HL-60 (cell line): ENCODE measurements around the gene TSPAN15.

Experiments
- DNase-seq, 2 experiments: peaks; one replicate each; pipeline ENCODE4 v3.0.0-alpha.2; 2010 to 2020; ENCODE audit warnings: low read depth in 1 of 2, low spot score in 1 of 2
- H3K27ac ChIP-seq: fragments of 250-450 bp; sonication (Bioruptor Pico); replicated peaks from 2 replicates; pipeline ENCODE4 v1.5.1; 2020; ENCODE audit warnings: mild to moderate bottlenecking, moderate library complexity
- H3K27me3 ChIP-seq: fragments of 250-450 bp; sonication (Bioruptor Pico); 2 replicates; pipeline ENCODE4 v1.5.1; 2021; ENCODE audit warnings: mild to moderate bottlenecking, moderate library complexity; ENCODE audit not compliant: insufficient read depth, poor library complexity, severe bottlenecking
- H3K4me3 ChIP-seq: replicated peaks from 2 replicates; pipeline ENCODE4 v1.5.1; 2011; ENCODE audit warnings: mild to moderate bottlenecking, control low read depth, low read length; ENCODE audit not compliant: insufficient read depth
- GABPA ChIP-seq: IDR thresholded peaks from 2 replicates; pipeline ENCODE4 v1.6.1; 2012; ENCODE audit warnings: low read depth
- POLR2AphosphoS5 ChIP-seq: IDR thresholded peaks from 2 replicates; pipeline ENCODE4 v1.6.1; 2012; ENCODE audit warnings: low read depth
- SPI1 ChIP-seq: IDR thresholded peaks from 2 replicates; pipeline ENCODE4 v1.6.1; 2012; ENCODE audit warnings: low read depth, mild to moderate bottlenecking, borderline replicate concordance
- TF ChIP-seq, protein P1 (sequence below): IDR thresholded peaks from one replicate; pipeline ENCODE4 v1.5.1; 2011; ENCODE audit warnings: low read length, control low read depth, inconsistent platforms; ENCODE audit not compliant: insufficient read depth
- TF ChIP-seq, protein P2 (sequence below): IDR thresholded peaks from 2 replicates; pipeline ENCODE4 v1.6.1; 2012; ENCODE audit warnings: low read depth; ENCODE audit not compliant: insufficient replicate concordance

TSPAN15 gene

DNA sequence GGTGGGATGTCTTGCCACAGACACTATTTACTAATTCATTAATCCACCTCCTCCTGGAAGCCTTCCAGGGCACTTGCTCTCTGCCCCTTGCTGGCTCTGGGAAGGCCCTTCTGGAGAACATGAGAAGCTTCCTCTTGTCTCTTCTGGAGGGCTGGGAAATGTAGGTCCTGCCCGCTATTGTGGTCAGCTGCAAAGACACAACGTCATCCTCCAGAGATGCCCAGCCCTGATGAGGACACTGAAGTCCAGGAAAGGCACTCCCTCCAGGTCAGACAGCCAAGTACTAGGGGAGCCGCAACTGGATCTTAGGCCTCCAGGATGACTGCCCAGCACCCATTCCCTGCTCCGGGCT, 24.9 kb upstream of the TSPAN15 start:
- Histone ChIP-seq H3K27me3 (no peaks in the 10 kb centered on the region), H3K27ac (no peak overlapping the region), H3K4me3 (no peak overlapping the region)
- TF ChIP-seq GABPA = no peak
- no peak for TF ChIP-seq POLR2AphosphoS5
- TF ChIP-seq, protein P1, sequence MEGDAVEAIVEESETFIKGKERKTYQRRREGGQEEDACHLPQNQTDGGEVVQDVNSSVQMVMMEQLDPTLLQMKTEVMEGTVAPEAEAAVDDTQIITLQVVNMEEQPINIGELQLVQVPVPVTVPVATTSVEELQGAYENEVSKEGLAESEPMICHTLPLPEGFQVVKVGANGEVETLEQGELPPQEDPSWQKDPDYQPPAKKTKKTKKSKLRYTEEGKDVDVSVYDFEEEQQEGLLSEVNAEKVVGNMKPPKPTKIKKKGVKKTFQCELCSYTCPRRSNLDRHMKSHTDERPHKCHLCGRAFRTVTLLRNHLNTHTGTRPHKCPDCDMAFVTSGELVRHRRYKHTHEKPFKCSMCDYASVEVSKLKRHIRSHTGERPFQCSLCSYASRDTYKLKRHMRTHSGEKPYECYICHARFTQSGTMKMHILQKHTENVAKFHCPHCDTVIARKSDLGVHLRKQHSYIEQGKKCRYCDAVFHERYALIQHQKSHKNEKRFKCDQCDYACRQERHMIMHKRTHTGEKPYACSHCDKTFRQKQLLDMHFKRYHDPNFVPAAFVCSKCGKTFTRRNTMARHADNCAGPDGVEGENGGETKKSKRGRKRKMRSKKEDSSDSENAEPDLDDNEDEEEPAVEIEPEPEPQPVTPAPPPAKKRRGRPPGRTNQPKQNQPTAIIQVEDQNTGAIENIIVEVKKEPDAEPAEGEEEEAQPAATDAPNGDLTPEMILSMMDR = no peak
- no peak for TF ChIP-seq SPI1
- TF ChIP-seq, protein P2, sequence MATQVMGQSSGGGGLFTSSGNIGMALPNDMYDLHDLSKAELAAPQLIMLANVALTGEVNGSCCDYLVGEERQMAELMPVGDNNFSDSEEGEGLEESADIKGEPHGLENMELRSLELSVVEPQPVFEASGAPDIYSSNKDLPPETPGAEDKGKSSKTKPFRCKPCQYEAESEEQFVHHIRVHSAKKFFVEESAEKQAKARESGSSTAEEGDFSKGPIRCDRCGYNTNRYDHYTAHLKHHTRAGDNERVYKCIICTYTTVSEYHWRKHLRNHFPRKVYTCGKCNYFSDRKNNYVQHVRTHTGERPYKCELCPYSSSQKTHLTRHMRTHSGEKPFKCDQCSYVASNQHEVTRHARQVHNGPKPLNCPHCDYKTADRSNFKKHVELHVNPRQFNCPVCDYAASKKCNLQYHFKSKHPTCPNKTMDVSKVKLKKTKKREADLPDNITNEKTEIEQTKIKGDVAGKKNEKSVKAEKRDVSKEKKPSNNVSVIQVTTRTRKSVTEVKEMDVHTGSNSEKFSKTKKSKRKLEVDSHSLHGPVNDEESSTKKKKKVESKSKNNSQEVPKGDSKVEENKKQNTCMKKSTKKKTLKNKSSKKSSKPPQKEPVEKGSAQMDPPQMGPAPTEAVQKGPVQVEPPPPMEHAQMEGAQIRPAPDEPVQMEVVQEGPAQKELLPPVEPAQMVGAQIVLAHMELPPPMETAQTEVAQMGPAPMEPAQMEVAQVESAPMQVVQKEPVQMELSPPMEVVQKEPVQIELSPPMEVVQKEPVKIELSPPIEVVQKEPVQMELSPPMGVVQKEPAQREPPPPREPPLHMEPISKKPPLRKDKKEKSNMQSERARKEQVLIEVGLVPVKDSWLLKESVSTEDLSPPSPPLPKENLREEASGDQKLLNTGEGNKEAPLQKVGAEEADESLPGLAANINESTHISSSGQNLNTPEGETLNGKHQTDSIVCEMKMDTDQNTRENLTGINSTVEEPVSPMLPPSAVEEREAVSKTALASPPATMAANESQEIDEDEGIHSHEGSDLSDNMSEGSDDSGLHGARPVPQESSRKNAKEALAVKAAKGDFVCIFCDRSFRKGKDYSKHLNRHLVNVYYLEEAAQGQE = no peak
- DNase-seq = no peak

DNA sequence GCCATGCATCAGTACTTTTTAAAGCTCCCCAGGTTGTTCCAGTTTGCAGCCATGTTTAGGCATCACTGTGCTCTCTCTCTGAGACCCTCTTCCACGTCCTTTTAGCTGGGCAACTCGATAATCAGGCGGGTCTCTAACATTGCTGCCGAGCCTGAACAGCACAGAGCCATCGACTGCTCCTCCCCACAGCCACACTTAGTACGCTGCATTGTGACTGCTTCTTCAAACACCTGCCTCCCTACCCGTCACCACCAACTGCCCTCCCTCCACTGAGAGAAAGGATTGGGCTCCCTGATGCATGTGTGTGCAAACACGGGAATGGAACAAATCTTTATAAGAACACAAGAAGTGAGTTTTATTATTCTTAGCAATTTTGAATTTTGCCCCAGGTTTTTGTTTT, 23.1 kb upstream of the TSPAN15 start:
- no peaks in the 10 kb centered on the region for H3K27me3 ChIP-seq
- DNase-seq = no peak
- no peak overlapping the region for H3K4me3 ChIP-seq
- H3K27ac ChIP-seq = no peak overlapping the region
- no peak for TF ChIP-seq POLR2AphosphoS5
- no peak for TF ChIP-seq SPI1
- TF ChIP-seq, protein P1 = no peak
- TF ChIP-seq, protein P2 = no peak
- TF ChIP-seq GABPA = no peak

DNA sequence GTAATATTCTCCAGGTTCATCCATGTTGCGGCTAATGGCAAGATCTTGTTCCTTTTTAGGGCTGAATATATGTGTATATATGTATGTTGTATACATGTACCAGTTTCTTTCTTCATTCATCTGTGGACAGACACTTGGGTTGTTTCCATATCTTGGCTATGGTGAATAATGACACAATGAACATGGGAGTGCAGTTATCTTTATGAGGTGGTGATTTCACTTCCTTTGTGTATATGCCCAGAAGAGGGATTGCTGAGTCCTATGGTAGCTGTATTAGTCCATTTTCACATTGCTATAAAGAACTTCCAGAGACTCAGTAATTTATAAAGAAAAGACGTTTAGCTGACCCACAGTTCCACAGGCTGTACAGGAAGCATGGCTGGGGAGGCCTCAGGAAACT, 17.1 kb upstream of the TSPAN15 start:
- DNase-seq = no peak
- no peak overlapping the region for H3K27ac ChIP-seq
- TF ChIP-seq SPI1 (no peak), GABPA (no peak), POLR2AphosphoS5 (no peak)
- TF ChIP-seq, protein P1 = no peak
- TF ChIP-seq, protein P2 = no peak

More for the DNA sequence above, 17.1 kb upstream of the TSPAN15 start:
- H3K4me3 ChIP-seq = no peak overlapping the region
- no peaks in the 10 kb centered on the region for H3K27me3 ChIP-seq
